ENCODE measurements around the gene ITGAX.
A peak's percentile ranks its signal among the peaks of the same experiment; 100 is the strongest.

The ITGAX gene

GRCh38 chr16:31344712-31345111 is 10.3 kb upstream of the ITGAX start:
- H3K27ac ChIP-seq (ENCODE audit: low read depth, low read length), result no peak overlapping the region
- H3K4me1 ChIP-seq (ENCODE audit: control insufficient read depth in 5 of 5, insufficient read depth in 5 of 5, low read length in 5 of 5), result peaks cover 0 to 9% (median 0%) of the 10 kb centered on the region in 5 donors
- H3K4me3 ChIP-seq (ENCODE audit: low read depth in 1 of 5, low read length in 5 of 5), result no peak overlapping the region
- H3K9ac ChIP-seq (ENCODE audit: low read length in 5 of 5), result no peak overlapping the region
- H3K36me3 ChIP-seq (ENCODE audit: control insufficient read depth in 5 of 5, insufficient read depth in 5 of 5, low read length in 5 of 5), result no peaks in the 10 kb centered on the region
- no peaks in the 10 kb centered on the region for H3K27me3 ChIP-seq (ENCODE audit: control insufficient read depth in 5 of 5, insufficient read depth in 4 of 5, low read length in 5 of 5)
- H3K9me3 ChIP-seq (ENCODE audit: control insufficient read depth in 5 of 5, low read length in 5 of 5), result no peaks in the 10 kb centered on the region

DNA sequence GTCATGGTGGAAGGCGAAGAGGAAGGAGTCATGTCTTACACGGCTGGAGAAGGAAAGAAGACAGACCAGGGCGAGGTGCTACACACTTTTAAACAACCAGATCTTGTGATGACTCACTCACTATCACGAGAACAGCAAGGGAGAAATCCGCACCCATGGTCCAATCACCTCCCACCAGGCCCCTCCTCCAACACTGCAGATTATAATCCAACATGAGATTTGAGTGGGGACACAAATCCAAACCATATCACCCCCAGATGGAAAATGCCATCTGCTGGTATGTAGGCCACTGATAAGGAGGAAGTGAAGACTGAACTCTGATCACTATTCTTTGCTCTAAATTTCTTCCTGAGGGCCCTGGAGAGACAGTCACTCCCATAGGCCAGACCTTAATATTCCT is 7.5 kb upstream of the ITGAX start:
- no peak overlapping the region for H3K27ac ChIP-seq (ENCODE audit: low read depth, low read length)
- H3K4me1 ChIP-seq (ENCODE audit: control insufficient read depth in 5 of 5, insufficient read depth in 5 of 5, low read length in 5 of 5), result peaks cover 0 to 12% (median 0%) of the 10 kb centered on the region in 5 donors
- peaks cover 0 to 3% (median 0%) of the 10 kb centered on the region in 5 donors for H3K27me3 ChIP-seq (ENCODE audit: control insufficient read depth in 5 of 5, insufficient read depth in 4 of 5, low read length in 5 of 5)
- H3K4me3 ChIP-seq (ENCODE audit: low read depth in 1 of 5, low read length in 5 of 5), result no peak overlapping the region
- no peak overlapping the region for H3K9ac ChIP-seq (ENCODE audit: low read length in 5 of 5)
- no peaks in the 10 kb centered on the region for H3K9me3 ChIP-seq (ENCODE audit: control insufficient read depth in 5 of 5, low read length in 5 of 5)
- H3K36me3 ChIP-seq (ENCODE audit: control insufficient read depth in 5 of 5, insufficient read depth in 5 of 5, low read length in 5 of 5), result no peaks in the 10 kb centered on the region

- H3K36me3 ChIP-seq (ENCODE audit: control insufficient read depth in 5 of 5, insufficient read depth in 5 of 5, low read length in 5 of 5), result no peaks in the 10 kb centered on the region
- peaks cover 0 to 8% (median 0%) of the 10 kb centered on the region in 5 donors for H3K27me3 ChIP-seq (ENCODE audit: control insufficient read depth in 5 of 5, insufficient read depth in 4 of 5, low read length in 5 of 5)
- peaks cover 0 to 20% (median 0%) of the 10 kb centered on the region in 5 donors for H3K4me1 ChIP-seq (ENCODE audit: control insufficient read depth in 5 of 5, insufficient read depth in 5 of 5, low read length in 5 of 5)
- no peak overlapping the region for H3K9ac ChIP-seq (ENCODE audit: low read length in 5 of 5)
- H3K4me3 ChIP-seq (ENCODE audit: low read depth in 1 of 5, low read length in 5 of 5), result no peak overlapping the region
- H3K27ac ChIP-seq (ENCODE audit: low read depth, low read length), result no peak overlapping the region
- H3K9me3 ChIP-seq (ENCODE audit: control insufficient read depth in 5 of 5, low read length in 5 of 5), result no peaks in the 10 kb centered on the region
Measured at GRCh38 chr16:31348579-31348978, 6.4 kb upstream of the ITGAX start.

DNA sequence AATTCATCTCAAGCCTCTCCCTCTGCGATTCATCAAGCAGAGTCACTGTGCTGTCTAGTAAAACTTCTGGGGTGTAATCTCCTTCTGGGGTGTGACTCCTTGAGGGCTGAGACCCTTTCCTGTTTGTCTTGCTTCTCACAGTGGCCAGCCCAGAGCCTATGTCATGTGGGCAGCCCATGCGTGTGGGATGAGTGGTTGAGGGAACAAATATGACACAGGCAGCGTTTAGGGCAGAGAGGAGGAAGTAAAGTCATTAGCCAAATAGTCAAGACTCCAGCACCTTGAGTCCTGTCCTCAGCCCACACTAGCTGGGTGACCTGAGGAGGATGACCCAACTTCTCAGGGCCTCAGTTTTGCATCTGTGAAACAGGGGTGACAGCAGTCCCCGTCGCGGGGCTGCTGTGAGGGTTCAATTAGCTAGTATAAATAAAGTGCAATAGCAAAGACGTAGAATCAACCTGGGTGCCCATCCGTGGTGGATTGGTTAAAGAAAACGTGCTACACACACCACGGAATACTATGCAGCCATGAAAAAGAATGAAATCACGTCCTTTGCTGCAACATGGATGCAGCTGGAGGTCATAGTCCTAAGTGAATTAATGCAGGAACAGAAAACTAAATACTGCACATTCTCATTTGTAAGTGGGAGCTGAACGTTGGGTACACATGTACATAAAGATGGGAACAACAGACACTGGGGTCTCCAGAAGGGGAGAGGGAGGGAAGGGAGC is 4.5 kb upstream of the ITGAX start:
- no peaks in the 10 kb centered on the region for H3K36me3 ChIP-seq (ENCODE audit: control insufficient read depth in 5 of 5, insufficient read depth in 5 of 5, low read length in 5 of 5)
- H3K9ac ChIP-seq (ENCODE audit: low read length in 5 of 5), result no peak overlapping the region
- H3K27ac ChIP-seq (ENCODE audit: low read depth, low read length), result no peak overlapping the region
- H3K9me3 ChIP-seq (ENCODE audit: control insufficient read depth in 5 of 5, low read length in 5 of 5), result no peaks in the 10 kb centered on the region
- H3K4me1 ChIP-seq (ENCODE audit: control insufficient read depth in 5 of 5, insufficient read depth in 5 of 5, low read length in 5 of 5), result peaks cover 0 to 27% (median 0%) of the 10 kb centered on the region in 5 donors
- H3K4me3 ChIP-seq (ENCODE audit: low read depth in 1 of 5, low read length in 5 of 5), result no peak overlapping the region
- H3K27me3 ChIP-seq (ENCODE audit: control insufficient read depth in 5 of 5, insufficient read depth in 4 of 5, low read length in 5 of 5), result peaks cover 0 to 8% (median 3%) of the 10 kb centered on the region in 5 donors

- Histone ChIP-seq H3K9ac (ENCODE audit: low read length in 5 of 5) (peak overlapping the region in 1 of 5 donors; percentile 39), H3K27me3 (ENCODE audit: control insufficient read depth in 5 of 5, insufficient read depth in 4 of 5, low read length in 5 of 5) (peaks cover 0 to 8% (median 3%) of the 10 kb centered on the region in 5 donors), H3K27ac (ENCODE audit: low read depth, low read length) (peak overlapping the region; percentile 65), H3K4me1 (ENCODE audit: control insufficient read depth in 5 of 5, insufficient read depth in 5 of 5, low read length in 5 of 5) (peaks cover 0 to 27% (median 0%) of the 10 kb centered on the region in 5 donors), H3K4me3 (ENCODE audit: low read depth in 1 of 5, low read length in 5 of 5) (no peak overlapping the region), H3K36me3 (ENCODE audit: control insufficient read depth in 5 of 5, insufficient read depth in 5 of 5, low read length in 5 of 5) (no peaks in the 10 kb centered on the region), H3K9me3 (ENCODE audit: control insufficient read depth in 5 of 5, low read length in 5 of 5) (no peaks in the 10 kb centered on the region)
Measured at GRCh38 chr16:31351246-31351941, 3.6 kb upstream of the ITGAX start.

- peak overlapping the region in 2 of 5 donors; percentile 39 to 45 for H3K9ac ChIP-seq (ENCODE audit: low read length in 5 of 5)
- H3K4me3 ChIP-seq (ENCODE audit: low read depth in 1 of 5, low read length in 5 of 5), result no peak overlapping the region
- H3K27ac ChIP-seq (ENCODE audit: low read depth, low read length), result peak overlapping the region; percentile 65
Measured at GRCh38 chr16:31351942-31352325, 3.0 kb upstream of the ITGAX start.

GRCh38 chr16:31352376-31353115 is 2.4 kb upstream of the ITGAX start:
- H3K4me3 ChIP-seq (ENCODE audit: low read depth in 1 of 5, low read length in 5 of 5), result no peak overlapping the region
- H3K27ac ChIP-seq (ENCODE audit: low read depth, low read length), result peak overlapping the region; percentile 50

More at GRCh38 chr16:31351942-31352325, 3.0 kb upstream of the ITGAX start:
- H3K27me3 ChIP-seq (ENCODE audit: control insufficient read depth in 5 of 5, insufficient read depth in 4 of 5, low read length in 5 of 5), result peaks cover 0 to 8% (median 3%) of the 10 kb centered on the region in 5 donors
- no peaks in the 10 kb centered on the region for H3K36me3 ChIP-seq (ENCODE audit: control insufficient read depth in 5 of 5, insufficient read depth in 5 of 5, low read length in 5 of 5)
- no peaks in the 10 kb centered on the region for H3K9me3 ChIP-seq (ENCODE audit: control insufficient read depth in 5 of 5, low read length in 5 of 5)
- H3K4me1 ChIP-seq (ENCODE audit: control insufficient read depth in 5 of 5, insufficient read depth in 5 of 5, low read length in 5 of 5), result peaks cover 0 to 27% (median 0%) of the 10 kb centered on the region in 5 donors

GRCh38 chr16:31355431-31356100 is 590 bp downstream of the ITGAX start:
- Histone ChIP-seq H3K9ac (ENCODE audit: low read length in 5 of 5) (peak overlapping the region in 1 of 5 donors; percentile 64), H3K4me3 (ENCODE audit: low read depth in 1 of 5, low read length in 5 of 5) (peak overlapping the region in 3 of 5 donors; percentile 39 to 50 (median 43)), H3K36me3 (ENCODE audit: control insufficient read depth in 5 of 5, insufficient read depth in 5 of 5, low read length in 5 of 5) (no peaks in the 10 kb centered on the region), H3K4me1 (ENCODE audit: control insufficient read depth in 5 of 5, insufficient read depth in 5 of 5, low read length in 5 of 5) (peaks cover 0 to 27% (median 0%) of the 10 kb centered on the region in 5 donors), H3K27ac (ENCODE audit: low read depth, low read length) (no peak overlapping the region), H3K9me3 (ENCODE audit: control insufficient read depth in 5 of 5, low read length in 5 of 5) (no peaks in the 10 kb centered on the region), H3K27me3 (ENCODE audit: control insufficient read depth in 5 of 5, insufficient read depth in 4 of 5, low read length in 5 of 5) (peaks cover 0 to 8% (median 3%) of the 10 kb centered on the region in 5 donors)

More at GRCh38 chr16:31352376-31353115, 2.4 kb upstream of the ITGAX start:
- peak overlapping the region in 1 of 5 donors; percentile 45 for H3K9ac ChIP-seq (ENCODE audit: low read length in 5 of 5)
- H3K36me3 ChIP-seq (ENCODE audit: control insufficient read depth in 5 of 5, insufficient read depth in 5 of 5, low read length in 5 of 5), result no peaks in the 10 kb centered on the region
- H3K4me1 ChIP-seq (ENCODE audit: control insufficient read depth in 5 of 5, insufficient read depth in 5 of 5, low read length in 5 of 5), result peaks cover 0 to 31% (median 0%) of the 10 kb centered on the region in 5 donors
- H3K9me3 ChIP-seq (ENCODE audit: control insufficient read depth in 5 of 5, low read length in 5 of 5), result no peaks in the 10 kb centered on the region
- peaks cover 0 to 8% (median 3%) of the 10 kb centered on the region in 5 donors for H3K27me3 ChIP-seq (ENCODE audit: control insufficient read depth in 5 of 5, insufficient read depth in 4 of 5, low read length in 5 of 5)

DNA sequence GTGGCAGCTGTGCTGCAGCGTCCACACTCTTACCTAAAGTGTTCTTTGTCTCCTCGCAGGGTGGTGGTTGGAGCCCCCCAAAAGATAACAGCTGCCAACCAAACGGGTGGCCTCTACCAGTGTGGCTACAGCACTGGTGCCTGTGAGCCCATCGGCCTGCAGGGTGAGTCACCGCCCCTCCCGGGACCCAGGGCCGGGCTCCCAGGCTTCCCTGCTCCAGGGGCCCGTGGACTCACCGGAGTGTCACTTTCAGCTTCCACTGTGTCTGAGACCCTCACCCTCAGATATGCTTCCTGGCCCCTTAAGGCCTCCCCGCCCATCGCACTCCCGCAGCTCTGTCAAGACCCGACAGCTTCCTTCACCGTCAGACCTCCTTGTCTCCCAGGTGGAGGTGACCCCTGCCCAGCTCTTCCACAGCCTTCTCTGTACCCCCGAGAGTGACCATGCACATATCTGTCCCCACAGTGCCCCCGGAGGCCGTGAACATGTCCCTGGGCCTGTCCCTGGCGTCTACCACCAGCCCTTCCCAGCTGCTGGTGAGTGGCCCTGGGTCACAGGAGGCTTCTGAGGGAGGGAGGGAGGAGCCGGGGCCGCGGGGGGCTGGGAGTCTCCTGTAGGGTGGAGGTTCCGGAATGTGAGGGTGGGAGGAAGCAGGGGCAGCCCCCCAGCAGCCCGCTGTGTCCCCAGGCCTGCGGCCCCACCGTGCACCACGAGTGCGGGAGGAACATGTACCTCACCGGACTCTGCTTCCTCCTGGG is 1.8 kb downstream of the ITGAX start:
- peak overlapping the region in 3 of 5 donors; percentile 2 to 43 (median 15) for H3K4me3 ChIP-seq (ENCODE audit: low read depth in 1 of 5, low read length in 5 of 5)
- no peaks in the 10 kb centered on the region for H3K9me3 ChIP-seq (ENCODE audit: control insufficient read depth in 5 of 5, low read length in 5 of 5)
- H3K9ac ChIP-seq (ENCODE audit: low read length in 5 of 5), result peak overlapping the region in 1 of 5 donors; percentile 22
- H3K36me3 ChIP-seq (ENCODE audit: control insufficient read depth in 5 of 5, insufficient read depth in 5 of 5, low read length in 5 of 5), result no peaks in the 10 kb centered on the region
- peaks cover 0 to 8% (median 5%) of the 10 kb centered on the region in 5 donors for H3K27me3 ChIP-seq (ENCODE audit: control insufficient read depth in 5 of 5, insufficient read depth in 4 of 5, low read length in 5 of 5)
- peaks cover 0 to 26% (median 0%) of the 10 kb centered on the region in 5 donors for H3K4me1 ChIP-seq (ENCODE audit: control insufficient read depth in 5 of 5, insufficient read depth in 5 of 5, low read length in 5 of 5)
- no peak overlapping the region for H3K27ac ChIP-seq (ENCODE audit: low read depth, low read length)
